Right kidney (tissue), 1 donor: ENCODE results near the gene MED12L.

Experiments
- DNase-seq: peaks from one replicate; pipeline ENCODE4 v3.0.0-alpha.2; 2016

The MED12L gene

GRCh38 chr3:151290673-151291072 is 205.2 kb downstream of the MED12L start:
- no peak for DNase-seq

- no peak for DNase-seq
Observed at GRCh38 chr3:151293127-151293526, 207.7 kb downstream of the MED12L start.

- DNase-seq, result no peak
Observed at GRCh38 chr3:151296226-151296625, 210.8 kb downstream of the MED12L start.

GRCh38 chr3:151297429-151297828 is 212.0 kb downstream of the MED12L start:
- DNase-seq, result no peak

GRCh38 chr3:151299006-151299405 is 213.5 kb downstream of the MED12L start:
- no peak for DNase-seq

GRCh38 chr3:151300539-151300938 is 215.1 kb downstream of the MED12L start:
- DNase-seq, result no peak

- no peak for DNase-seq
Observed at GRCh38 chr3:151301787-151302186, 216.3 kb downstream of the MED12L start.

- no peak for DNase-seq
Observed at GRCh38 chr3:151303751-151304150, 218.3 kb downstream of the MED12L start.

GRCh38 chr3:151305060-151305774 is 219.8 kb downstream of the MED12L start:
- no peak for DNase-seq

- DNase-seq, result no peak
Observed at GRCh38 chr3:151305775-151306151, 220.3 kb downstream of the MED12L start.

GRCh38 chr3:151306168-151306810 is 220.8 kb downstream of the MED12L start:
- no peak for DNase-seq

GRCh38 chr3:151307131-151307530 is 221.7 kb downstream of the MED12L start:
- no peak for DNase-seq

- no peak for DNase-seq
Observed at GRCh38 chr3:151307583-151308488, 222.4 kb downstream of the MED12L start.

- DNase-seq, result no peak
Observed at GRCh38 chr3:151309566-151309965, 224.1 kb downstream of the MED12L start.

GRCh38 chr3:151312972-151313371 is 227.5 kb downstream of the MED12L start:
- DNase-seq, result no peak

GRCh38 chr3:151314137-151314536 is 228.7 kb downstream of the MED12L start:
- DNase-seq, result no peak

- no peak for DNase-seq
Observed at GRCh38 chr3:151314593-151314992, 229.1 kb downstream of the MED12L start.

- DNase-seq, result no peak
Observed at GRCh38 chr3:151315136-151315535, 229.7 kb downstream of the MED12L start.

- no peak for DNase-seq
Observed at GRCh38 chr3:151315846-151316245, 230.4 kb downstream of the MED12L start.

- DNase-seq, result no peak
Observed at GRCh38 chr3:151316267-151316991, 231.0 kb downstream of the MED12L start, which contains the start of gene GPR87. Gene GPR87 (minus strand): TSS chr3:151316820. CDS start chr3:151300100, 16,720 bp downstream.

- DNase-seq, result no peak
Observed at GRCh38 chr3:151318313-151318712, 232.8 kb downstream of the MED12L start.

GRCh38 chr3:151318991-151319390 is 233.5 kb downstream of the MED12L start:
- no peak for DNase-seq
